Measurements from ENCODE around the gene SLC8A1.

The SLC8A1 gene

DNA sequence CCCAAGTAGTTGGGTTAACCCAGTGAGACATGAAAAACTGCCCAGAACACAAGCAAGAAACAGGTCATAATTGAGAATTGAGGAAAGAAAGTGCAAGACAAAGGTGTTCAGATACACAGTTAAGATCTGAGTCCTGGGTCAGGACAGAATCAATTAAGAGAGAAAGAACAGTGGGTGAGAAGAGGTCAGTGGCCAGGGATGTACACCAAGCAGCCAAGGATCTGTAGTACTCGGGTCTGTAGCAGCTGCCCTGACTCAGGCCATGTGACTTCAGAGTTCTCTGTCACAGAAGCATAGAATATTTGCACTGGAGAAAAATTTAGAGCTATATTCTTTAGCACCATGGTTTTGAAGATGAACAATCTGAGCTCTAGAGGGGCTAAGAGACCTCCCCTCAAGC is 141.6 kb downstream of the SLC8A1 start:
- no peak overlapping the region for H3K27ac ChIP-seq (ENCODE audit: insufficient read depth, low read length, poor library complexity, severe bottlenecking)
- no peak overlapping the region for H3K4me3 ChIP-seq (ENCODE audit: insufficient read depth, low read depth, low read length, poor library complexity, severe bottlenecking)
- DNase-seq = no peak
- H3K9me3 ChIP-seq (ENCODE audit: control insufficient read depth, low read length) = peaks cover 2% of the 10 kb centered on the region
- H3K27me3 ChIP-seq (replicated peaks; ENCODE audit: control insufficient read depth, insufficient read depth, low read length, poor library complexity, severe bottlenecking) = no peaks in the 10 kb centered on the region
- H3K4me1 ChIP-seq (ENCODE audit: control insufficient read depth, insufficient read depth, low read length, poor library complexity, severe bottlenecking) = no peaks in the 10 kb centered on the region
- H3K36me3 ChIP-seq (ENCODE audit: control insufficient read depth, insufficient read depth, low read length) = no peaks in the 10 kb centered on the region

DNA sequence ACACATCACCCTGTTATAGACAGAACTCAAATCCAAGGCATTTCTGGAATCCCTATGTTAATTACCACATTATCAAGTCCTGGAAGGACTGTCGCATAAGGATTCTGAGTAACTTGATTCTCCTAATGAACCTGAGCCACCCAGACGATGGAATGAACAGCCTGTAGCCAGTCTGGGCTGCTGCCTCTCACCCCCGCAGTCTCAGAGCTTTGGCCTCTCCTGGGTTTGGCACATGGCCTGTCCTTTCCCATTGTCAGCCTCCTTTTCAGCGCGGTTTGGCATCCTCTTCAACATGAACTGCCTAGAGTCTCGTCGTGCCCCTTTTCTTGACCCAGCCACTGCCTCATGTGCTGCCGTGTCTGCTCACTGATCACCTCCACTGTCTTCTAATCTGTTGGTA is 147.6 kb downstream of the SLC8A1 start:
- H3K27me3 ChIP-seq (replicated peaks; ENCODE audit: control insufficient read depth, insufficient read depth, low read length, poor library complexity, severe bottlenecking) = no peaks in the 10 kb centered on the region
- H3K4me1 ChIP-seq (ENCODE audit: control insufficient read depth, insufficient read depth, low read length, poor library complexity, severe bottlenecking) = no peaks in the 10 kb centered on the region
- H3K9me3 ChIP-seq (ENCODE audit: control insufficient read depth, low read length) = no peaks in the 10 kb centered on the region
- no peak overlapping the region for H3K4me3 ChIP-seq (ENCODE audit: insufficient read depth, low read depth, low read length, poor library complexity, severe bottlenecking)
- DNase-seq = no peak
- no peak overlapping the region for H3K27ac ChIP-seq (ENCODE audit: insufficient read depth, low read length, poor library complexity, severe bottlenecking)
- no peaks in the 10 kb centered on the region for H3K36me3 ChIP-seq (ENCODE audit: control insufficient read depth, insufficient read depth, low read length)

DNA sequence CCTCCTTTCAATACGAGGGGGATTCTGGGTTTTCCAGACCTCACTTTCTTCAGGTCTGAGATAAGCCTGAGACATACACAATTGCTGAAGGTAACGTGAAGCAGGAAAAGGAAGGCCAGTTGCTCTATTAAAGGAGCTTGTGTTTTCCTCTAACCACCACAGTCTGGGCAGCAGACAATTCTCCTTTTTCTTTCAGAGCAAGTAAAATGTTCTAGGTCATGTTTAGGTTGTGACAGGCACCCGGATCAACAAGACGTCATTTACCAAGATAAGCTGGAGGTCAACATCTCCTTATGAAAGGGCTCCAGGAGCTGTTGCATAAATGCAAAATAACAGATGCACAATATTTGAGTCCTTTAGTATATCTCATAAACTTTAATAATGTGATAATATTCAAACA is 148.1 kb downstream of the SLC8A1 start:
- no peaks in the 10 kb centered on the region for H3K36me3 ChIP-seq (ENCODE audit: control insufficient read depth, insufficient read depth, low read length)
- no peaks in the 10 kb centered on the region for H3K27me3 ChIP-seq (replicated peaks; ENCODE audit: control insufficient read depth, insufficient read depth, low read length, poor library complexity, severe bottlenecking)
- no peak overlapping the region for H3K27ac ChIP-seq (ENCODE audit: insufficient read depth, low read length, poor library complexity, severe bottlenecking)
- no peak for DNase-seq
- no peak overlapping the region for H3K4me3 ChIP-seq (ENCODE audit: insufficient read depth, low read depth, low read length, poor library complexity, severe bottlenecking)
- no peaks in the 10 kb centered on the region for H3K9me3 ChIP-seq (ENCODE audit: control insufficient read depth, low read length)
- H3K4me1 ChIP-seq (ENCODE audit: control insufficient read depth, insufficient read depth, low read length, poor library complexity, severe bottlenecking) = no peaks in the 10 kb centered on the region

DNA sequence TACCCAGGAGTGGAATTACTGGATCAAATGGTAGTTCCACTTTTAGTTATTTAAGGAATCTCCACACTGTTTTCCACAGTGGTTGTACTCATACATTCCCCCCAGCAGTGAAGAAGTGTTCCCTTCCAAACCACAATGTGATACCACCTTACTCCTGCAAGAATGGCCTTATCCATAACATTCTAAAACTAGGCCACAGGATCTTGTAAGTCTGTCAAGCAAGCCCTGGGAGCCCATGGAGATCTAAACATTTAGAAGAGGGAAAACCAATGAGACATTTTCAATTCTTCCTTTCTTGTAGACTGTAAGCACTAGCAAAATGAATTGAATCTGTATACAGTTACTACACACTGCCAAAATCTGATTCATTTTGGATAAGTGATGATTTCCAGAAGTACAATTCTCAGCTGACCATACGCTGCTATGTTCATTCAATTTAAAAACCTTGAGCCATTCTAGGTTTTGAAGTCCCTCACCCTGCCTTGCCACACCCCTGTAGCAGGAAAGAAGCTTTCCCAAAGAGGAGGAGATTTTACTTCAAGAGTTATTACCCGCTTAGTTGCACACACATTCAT is 149.1 kb downstream of the SLC8A1 start:
- Histone ChIP-seq H3K36me3 (ENCODE audit: control insufficient read depth, insufficient read depth, low read length) (no peaks in the 10 kb centered on the region), H3K27me3 (replicated peaks; ENCODE audit: control insufficient read depth, insufficient read depth, low read length, poor library complexity, severe bottlenecking) (no peaks in the 10 kb centered on the region), H3K4me3 (ENCODE audit: insufficient read depth, low read depth, low read length, poor library complexity, severe bottlenecking) (no peak overlapping the region), H3K4me1 (ENCODE audit: control insufficient read depth, insufficient read depth, low read length, poor library complexity, severe bottlenecking) (no peaks in the 10 kb centered on the region), H3K9me3 (ENCODE audit: control insufficient read depth, low read length) (no peaks in the 10 kb centered on the region), H3K27ac (ENCODE audit: insufficient read depth, low read length, poor library complexity, severe bottlenecking) (no peak overlapping the region)
- no peak for DNase-seq

DNA sequence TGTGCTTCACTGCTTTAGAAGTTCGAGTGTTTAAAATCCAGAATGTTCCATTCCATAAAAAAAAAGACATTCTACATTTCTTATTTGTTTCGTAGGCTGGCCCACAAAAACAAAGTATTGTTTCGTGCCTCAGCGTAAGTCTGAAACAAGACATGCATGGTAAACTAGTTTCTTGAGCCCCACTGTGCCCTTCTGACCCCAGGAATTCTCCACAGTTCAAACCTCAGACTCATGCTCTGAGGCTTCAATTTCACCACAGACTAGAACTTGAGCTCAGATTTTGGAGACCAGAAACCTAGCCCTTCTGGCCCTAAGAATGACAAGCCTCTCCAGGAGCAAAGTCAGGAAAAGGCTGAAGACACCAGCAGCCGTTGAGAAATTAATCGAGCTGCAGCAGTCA is 151.5 kb downstream of the SLC8A1 start:
- no peaks in the 10 kb centered on the region for H3K9me3 ChIP-seq (ENCODE audit: control insufficient read depth, low read length)
- H3K36me3 ChIP-seq (ENCODE audit: control insufficient read depth, insufficient read depth, low read length) = no peaks in the 10 kb centered on the region
- H3K27me3 ChIP-seq (replicated peaks; ENCODE audit: control insufficient read depth, insufficient read depth, low read length, poor library complexity, severe bottlenecking) = no peaks in the 10 kb centered on the region
- H3K4me3 ChIP-seq (ENCODE audit: insufficient read depth, low read depth, low read length, poor library complexity, severe bottlenecking) = no peak overlapping the region
- H3K4me1 ChIP-seq (ENCODE audit: control insufficient read depth, insufficient read depth, low read length, poor library complexity, severe bottlenecking) = no peaks in the 10 kb centered on the region
- no peak overlapping the region for H3K27ac ChIP-seq (ENCODE audit: insufficient read depth, low read length, poor library complexity, severe bottlenecking)
- no peak for DNase-seq

DNA sequence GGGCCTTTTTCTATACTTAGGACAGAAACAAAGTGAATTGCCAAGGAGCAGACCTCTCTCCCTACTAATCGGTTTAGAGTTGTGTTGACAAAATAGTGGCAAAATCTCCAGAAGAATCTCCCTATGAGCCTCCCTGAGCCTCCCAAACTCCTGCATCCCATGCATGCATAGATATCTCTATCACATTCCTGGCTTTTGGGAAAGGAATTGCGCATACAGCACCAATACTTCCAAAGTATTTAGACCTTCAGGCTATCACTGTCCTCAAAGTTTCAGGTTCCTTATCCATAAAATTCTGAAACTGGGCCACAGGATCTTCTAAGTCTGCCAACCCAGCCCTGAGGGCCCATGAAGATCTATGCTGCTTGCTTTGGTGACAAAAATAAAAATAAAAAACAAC is 152.1 kb downstream of the SLC8A1 start:
- Histone ChIP-seq H3K27me3 (replicated peaks; ENCODE audit: control insufficient read depth, insufficient read depth, low read length, poor library complexity, severe bottlenecking) (no peaks in the 10 kb centered on the region), H3K36me3 (ENCODE audit: control insufficient read depth, insufficient read depth, low read length) (no peaks in the 10 kb centered on the region), H3K27ac (ENCODE audit: insufficient read depth, low read length, poor library complexity, severe bottlenecking) (no peak overlapping the region), H3K4me1 (ENCODE audit: control insufficient read depth, insufficient read depth, low read length, poor library complexity, severe bottlenecking) (no peaks in the 10 kb centered on the region), H3K9me3 (ENCODE audit: control insufficient read depth, low read length) (no peaks in the 10 kb centered on the region), H3K4me3 (ENCODE audit: insufficient read depth, low read depth, low read length, poor library complexity, severe bottlenecking) (no peak overlapping the region)
- DNase-seq = no peak

DNA sequence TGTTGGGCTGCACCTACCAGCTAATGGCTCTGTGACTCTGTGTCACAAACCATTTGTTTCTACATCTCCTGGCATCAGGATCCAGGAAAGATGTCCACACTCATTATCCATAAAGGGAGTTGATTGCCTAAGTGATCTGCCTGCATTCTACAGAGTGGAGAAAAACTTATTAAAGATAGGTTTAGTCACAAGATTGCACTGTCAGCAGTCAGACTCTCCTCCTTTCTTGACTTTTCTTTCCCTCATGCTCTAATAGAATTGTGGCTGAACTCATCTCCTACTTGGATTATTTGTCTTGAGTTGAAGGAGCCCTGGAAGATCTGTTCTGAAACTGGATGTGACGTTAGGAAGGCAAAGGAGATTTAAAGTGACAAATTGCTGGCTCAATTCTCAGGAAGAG is 152.7 kb downstream of the SLC8A1 start:
- H3K27ac ChIP-seq (ENCODE audit: insufficient read depth, low read length, poor library complexity, severe bottlenecking) = no peak overlapping the region
- no peaks in the 10 kb centered on the region for H3K27me3 ChIP-seq (replicated peaks; ENCODE audit: control insufficient read depth, insufficient read depth, low read length, poor library complexity, severe bottlenecking)
- DNase-seq = no peak
- no peaks in the 10 kb centered on the region for H3K36me3 ChIP-seq (ENCODE audit: control insufficient read depth, insufficient read depth, low read length)
- H3K4me1 ChIP-seq (ENCODE audit: control insufficient read depth, insufficient read depth, low read length, poor library complexity, severe bottlenecking) = no peaks in the 10 kb centered on the region
- H3K9me3 ChIP-seq (ENCODE audit: control insufficient read depth, low read length) = no peaks in the 10 kb centered on the region
- no peak overlapping the region for H3K4me3 ChIP-seq (ENCODE audit: insufficient read depth, low read depth, low read length, poor library complexity, severe bottlenecking)

DNA sequence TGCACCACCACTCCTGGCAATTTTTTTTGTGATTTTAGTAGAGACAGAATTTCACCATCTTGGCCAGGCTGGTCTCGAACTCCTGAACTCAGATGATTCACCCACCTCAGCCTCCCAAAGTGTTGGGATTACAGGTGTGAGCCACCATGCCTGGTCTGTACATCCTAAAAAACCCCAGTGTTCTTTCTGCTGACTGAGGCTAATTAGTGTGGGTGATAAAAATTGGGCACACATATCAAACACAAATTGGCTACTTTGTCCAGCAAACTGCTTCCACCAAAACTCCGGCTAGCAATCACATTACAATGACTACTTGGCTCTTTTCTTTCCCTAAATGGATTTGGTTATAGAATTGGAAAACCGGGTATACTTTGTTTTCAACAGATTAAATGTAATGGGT is 153.9 kb downstream of the SLC8A1 start:
- no peaks in the 10 kb centered on the region for H3K4me1 ChIP-seq (ENCODE audit: control insufficient read depth, insufficient read depth, low read length, poor library complexity, severe bottlenecking)
- no peaks in the 10 kb centered on the region for H3K27me3 ChIP-seq (replicated peaks; ENCODE audit: control insufficient read depth, insufficient read depth, low read length, poor library complexity, severe bottlenecking)
- H3K4me3 ChIP-seq (ENCODE audit: insufficient read depth, low read depth, low read length, poor library complexity, severe bottlenecking) = no peak overlapping the region
- no peak overlapping the region for H3K27ac ChIP-seq (ENCODE audit: insufficient read depth, low read length, poor library complexity, severe bottlenecking)
- no peak for DNase-seq
- H3K9me3 ChIP-seq (ENCODE audit: control insufficient read depth, low read length) = no peaks in the 10 kb centered on the region
- H3K36me3 ChIP-seq (ENCODE audit: control insufficient read depth, insufficient read depth, low read length) = no peaks in the 10 kb centered on the region

DNA sequence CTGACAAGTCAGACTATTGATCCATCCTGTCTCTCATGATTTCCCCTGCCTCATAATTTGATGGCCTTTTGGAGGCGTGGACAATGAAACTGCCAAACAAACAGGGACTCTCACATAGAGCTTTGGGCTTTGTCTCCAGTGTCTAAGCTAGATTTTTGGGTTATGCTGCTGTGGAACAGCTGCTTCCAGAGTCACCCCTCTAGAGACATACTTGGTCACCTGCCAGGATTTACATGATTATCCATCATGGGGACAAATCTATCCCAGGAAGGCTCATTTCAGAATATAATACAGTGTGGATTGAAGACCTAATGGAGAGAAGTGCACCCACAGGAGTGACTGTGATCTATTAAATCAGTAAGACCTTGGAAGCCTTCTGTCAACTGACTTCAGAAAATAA is 159.6 kb downstream of the SLC8A1 start:
- no peak overlapping the region for H3K27ac ChIP-seq (ENCODE audit: insufficient read depth, low read length, poor library complexity, severe bottlenecking)

DNA sequence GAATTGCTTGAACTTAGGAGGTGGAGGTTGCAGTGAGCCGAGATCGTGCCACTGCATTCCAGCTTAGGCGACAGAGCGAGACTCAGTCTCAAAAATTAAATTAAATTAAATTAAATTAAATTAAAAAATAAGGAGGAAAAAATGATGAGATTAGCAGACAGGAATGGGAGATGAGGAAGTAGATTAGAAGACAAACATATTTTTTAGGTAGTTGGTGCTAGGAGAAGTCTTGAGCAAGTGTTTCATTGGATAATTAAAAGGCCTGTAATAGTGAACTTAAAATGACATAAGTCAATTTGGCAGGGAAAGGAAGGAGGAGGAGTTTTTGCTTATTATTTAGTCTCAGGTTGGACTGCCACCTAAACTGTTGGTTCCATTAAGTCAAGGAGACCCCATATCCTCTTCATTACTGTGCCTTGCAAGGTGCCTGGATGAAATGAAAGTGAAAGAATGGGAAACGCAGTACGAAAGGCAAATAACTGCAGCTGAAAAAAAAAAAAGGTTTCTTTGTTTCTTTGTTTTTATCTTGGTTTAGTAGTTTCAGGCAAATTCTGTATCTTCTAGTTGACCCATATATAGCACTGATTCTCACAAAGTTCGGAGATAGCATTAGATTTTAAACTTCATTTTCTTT is 162.0 kb downstream of the SLC8A1 start:
- Histone ChIP-seq H3K36me3 (ENCODE audit: control insufficient read depth, insufficient read depth, low read length) (no peaks in the 10 kb centered on the region), H3K9me3 (ENCODE audit: control insufficient read depth, low read length) (no peaks in the 10 kb centered on the region), H3K27me3 (replicated peaks; ENCODE audit: control insufficient read depth, insufficient read depth, low read length, poor library complexity, severe bottlenecking) (no peaks in the 10 kb centered on the region), H3K4me1 (ENCODE audit: control insufficient read depth, insufficient read depth, low read length, poor library complexity, severe bottlenecking) (no peaks in the 10 kb centered on the region), H3K27ac (ENCODE audit: insufficient read depth, low read length, poor library complexity, severe bottlenecking) (no peak overlapping the region), H3K4me3 (ENCODE audit: insufficient read depth, low read depth, low read length, poor library complexity, severe bottlenecking) (no peak overlapping the region)
- DNase-seq = no peak

More for the DNA sequence above, 159.6 kb downstream of the SLC8A1 start:
- Histone ChIP-seq H3K9me3 (ENCODE audit: control insufficient read depth, low read length) (no peaks in the 10 kb centered on the region), H3K36me3 (ENCODE audit: control insufficient read depth, insufficient read depth, low read length) (no peaks in the 10 kb centered on the region), H3K4me3 (ENCODE audit: insufficient read depth, low read depth, low read length, poor library complexity, severe bottlenecking) (no peak overlapping the region), H3K4me1 (ENCODE audit: control insufficient read depth, insufficient read depth, low read length, poor library complexity, severe bottlenecking) (no peaks in the 10 kb centered on the region), H3K27me3 (replicated peaks; ENCODE audit: control insufficient read depth, insufficient read depth, low read length, poor library complexity, severe bottlenecking) (no peaks in the 10 kb centered on the region)
- DNase-seq = no peak
